ENCODE data around the gene MYL3. TPM values are rescaled to one million over a fixed set of nuclear protein-coding genes. Genes with fewer than 3 reads are reported as not detected.
A peak's percentile ranks its signal among the peaks of the same experiment; 100 is the strongest.

The MYL3 gene
- total RNA-seq, 1 donor from 2014 or later: 33.1 TPM

DNA sequence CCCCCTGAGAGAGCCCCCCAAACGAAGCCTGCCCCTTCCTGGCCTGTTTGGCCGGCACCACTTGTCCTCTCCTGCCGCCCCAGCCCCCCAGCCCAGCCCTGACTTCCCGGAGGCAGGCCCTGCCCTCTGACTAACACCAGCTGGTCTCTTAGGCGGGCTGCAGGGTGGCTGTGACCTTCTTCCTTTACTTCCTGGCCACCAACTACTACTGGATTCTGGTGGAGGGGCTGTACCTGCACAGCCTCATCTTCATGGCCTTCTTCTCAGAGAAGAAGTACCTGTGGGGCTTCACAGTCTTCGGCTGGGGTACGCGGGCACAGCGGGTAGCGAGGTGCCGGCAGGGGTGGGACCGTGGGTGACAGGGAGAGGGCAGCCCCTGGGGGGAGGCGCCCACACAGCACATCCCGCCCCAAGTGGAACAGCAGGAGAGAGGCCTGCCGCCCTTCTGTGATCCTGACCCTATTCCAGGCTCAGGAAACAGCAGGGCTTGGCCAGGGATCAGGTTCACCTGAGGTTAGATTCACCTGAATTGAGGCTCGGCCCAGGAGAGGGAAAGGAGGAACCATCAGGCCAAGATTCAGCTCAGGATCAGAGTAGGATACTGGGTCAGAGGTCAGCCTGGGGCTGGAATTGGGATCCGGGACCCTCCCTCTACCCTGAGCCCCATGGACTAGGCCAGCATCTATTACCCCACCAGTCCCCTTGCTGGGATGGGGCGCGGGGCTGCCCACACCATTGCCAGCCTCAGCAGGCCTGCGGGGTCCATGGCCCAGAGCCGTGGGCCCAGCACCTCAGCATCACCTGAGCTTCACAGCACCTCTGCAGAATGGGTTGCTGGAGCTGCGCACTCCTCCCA lies 36.1 kb upstream of the MYL3 start:
- peak; percentile 58 for DNase-seq

DNA sequence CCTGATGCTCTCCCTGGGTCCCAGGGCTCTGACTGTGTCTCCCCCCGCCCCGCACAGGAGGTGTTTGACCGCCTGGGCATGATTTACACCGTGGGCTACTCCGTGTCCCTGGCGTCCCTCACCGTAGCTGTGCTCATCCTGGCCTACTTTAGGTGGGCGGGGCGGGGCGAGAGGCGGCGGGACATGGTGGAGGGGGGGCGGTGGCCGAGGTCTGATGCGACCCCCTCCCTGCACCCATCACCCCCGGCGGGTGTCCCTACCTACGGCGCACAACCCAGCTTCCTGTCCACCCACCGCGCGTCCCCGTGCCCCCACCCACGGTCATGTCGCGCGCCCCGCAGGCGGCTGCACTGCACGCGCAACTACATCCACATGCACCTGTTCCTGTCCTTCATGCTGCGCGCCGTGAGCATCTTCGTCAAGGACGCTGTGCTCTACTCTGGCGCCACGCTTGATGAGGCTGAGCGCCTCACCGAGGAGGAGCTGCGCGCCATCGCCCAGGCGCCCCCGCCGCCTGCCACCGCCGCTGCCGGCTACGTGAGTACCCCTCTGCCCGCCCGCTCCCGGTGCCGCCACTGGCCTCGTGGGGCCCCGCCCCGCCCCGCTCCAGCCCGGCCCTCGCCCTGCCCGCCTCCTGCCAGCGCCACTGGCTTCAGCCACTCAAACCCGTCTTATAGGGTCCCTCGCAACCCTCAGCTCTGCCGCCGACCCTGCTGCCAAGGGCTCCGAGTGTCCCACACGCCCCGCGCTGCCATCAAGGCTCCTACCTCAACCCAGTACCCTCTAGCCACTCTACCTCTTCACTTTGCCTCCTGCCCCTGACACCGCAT lies 35.3 kb upstream of the MYL3 start:
- peak; percentile 87 for DNase-seq

GRCh38 chr3:46897829-46898320 lies 34.6 kb upstream of the MYL3 start:
- DNase-seq: no peak

- DNase-seq: no peak
Measured at GRCh38 chr3:46897031-46897430, 33.8 kb upstream of the MYL3 start.

- DNase-seq: no peak
Measured at GRCh38 chr3:46896386-46896785, 33.1 kb upstream of the MYL3 start.

GRCh38 chr3:46895761-46896160 lies 32.5 kb upstream of the MYL3 start:
- no peak for DNase-seq

DNA sequence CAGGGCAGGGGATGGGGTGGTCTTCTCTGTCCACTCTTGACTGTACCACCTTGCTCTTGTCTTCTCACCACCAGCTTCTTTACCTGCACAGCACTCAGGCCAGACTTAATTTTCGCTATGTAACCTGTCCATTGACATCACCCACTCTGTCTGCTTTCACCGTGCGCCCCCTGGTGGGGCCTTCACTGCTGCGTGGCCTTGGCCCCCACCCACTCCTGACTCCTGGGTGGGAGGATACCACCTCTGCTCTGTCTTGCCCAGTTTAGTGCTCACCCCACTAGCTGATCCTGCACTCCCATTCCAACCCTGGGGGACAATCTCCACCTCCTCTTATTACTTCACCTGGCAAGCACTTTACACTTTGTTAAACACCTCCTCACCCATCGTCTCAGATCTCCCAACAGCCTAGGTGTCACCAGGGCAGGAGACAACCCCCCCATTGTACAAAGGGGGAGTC lies 32.0 kb upstream of the MYL3 start:
- peak; percentile 77 for DNase-seq

DNA sequence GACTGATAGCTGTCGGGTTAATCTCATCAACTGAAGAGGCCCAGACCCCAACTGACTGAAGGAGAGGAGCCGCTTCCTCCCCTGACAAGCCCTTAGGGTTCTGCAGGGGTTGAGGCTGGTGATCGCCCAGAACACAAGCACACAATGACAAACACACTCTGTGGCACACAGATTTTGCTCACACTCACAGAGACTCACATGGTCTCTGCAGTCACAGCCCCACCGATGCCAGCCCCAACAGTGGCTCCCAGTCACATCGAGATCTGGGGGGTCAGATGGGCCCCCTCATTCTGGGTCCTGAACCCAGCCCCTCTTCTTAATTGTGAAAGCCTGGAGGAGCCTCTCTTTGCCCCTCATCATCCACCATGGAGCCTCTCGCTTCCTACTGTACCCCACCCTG lies 31.0 kb upstream of the MYL3 start:
- no peak for DNase-seq

DNA sequence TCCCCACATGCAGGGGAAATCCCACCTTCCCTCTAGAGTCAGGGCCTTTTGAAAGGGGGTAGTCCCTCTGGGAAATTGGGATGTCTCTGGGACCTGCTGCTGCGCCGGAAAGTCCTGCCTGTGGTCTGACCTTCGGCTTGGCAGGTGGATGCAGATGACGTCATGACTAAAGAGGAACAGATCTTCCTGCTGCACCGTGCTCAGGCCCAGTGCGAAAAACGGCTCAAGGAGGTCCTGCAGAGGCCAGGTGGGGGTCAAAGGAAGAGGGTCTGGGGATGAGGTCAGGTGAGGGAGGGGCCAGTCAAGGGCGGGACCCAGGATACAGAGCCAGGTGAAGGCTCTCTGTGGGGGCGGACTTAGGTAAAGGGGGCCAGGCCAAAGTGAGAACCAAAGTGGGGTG lies 30.5 kb upstream of the MYL3 start:
- no peak for DNase-seq

DNA sequence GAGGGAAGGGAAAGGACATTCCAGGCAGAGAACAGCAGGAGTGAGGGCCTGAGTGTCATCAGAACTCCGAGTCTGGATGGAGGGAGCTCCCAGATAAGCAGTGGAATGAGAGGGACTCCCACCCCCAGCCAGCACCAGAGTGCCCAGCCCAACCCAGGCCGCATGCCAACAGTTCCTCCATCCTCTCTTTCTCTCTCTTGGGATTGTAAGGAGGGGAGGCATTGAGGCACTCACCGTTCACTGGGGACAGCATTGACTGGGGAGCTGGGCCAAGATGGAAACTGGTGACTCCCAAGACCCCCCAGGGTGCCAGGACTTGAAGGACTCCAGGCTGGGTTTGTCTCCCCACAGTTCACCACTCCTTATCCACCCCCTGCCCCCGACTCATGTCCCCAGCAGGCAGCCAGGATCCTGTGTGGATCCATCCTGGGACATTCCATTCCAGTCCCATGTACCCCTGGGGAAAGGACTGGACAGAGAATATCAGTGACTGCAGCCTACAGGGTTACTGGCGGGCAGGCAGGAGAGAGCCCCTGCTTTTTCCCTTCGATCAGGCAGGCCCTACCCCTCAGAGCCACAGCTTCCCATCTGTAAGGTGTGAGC lies 30.0 kb upstream of the MYL3 start:
- DNase-seq: no peak

DNA sequence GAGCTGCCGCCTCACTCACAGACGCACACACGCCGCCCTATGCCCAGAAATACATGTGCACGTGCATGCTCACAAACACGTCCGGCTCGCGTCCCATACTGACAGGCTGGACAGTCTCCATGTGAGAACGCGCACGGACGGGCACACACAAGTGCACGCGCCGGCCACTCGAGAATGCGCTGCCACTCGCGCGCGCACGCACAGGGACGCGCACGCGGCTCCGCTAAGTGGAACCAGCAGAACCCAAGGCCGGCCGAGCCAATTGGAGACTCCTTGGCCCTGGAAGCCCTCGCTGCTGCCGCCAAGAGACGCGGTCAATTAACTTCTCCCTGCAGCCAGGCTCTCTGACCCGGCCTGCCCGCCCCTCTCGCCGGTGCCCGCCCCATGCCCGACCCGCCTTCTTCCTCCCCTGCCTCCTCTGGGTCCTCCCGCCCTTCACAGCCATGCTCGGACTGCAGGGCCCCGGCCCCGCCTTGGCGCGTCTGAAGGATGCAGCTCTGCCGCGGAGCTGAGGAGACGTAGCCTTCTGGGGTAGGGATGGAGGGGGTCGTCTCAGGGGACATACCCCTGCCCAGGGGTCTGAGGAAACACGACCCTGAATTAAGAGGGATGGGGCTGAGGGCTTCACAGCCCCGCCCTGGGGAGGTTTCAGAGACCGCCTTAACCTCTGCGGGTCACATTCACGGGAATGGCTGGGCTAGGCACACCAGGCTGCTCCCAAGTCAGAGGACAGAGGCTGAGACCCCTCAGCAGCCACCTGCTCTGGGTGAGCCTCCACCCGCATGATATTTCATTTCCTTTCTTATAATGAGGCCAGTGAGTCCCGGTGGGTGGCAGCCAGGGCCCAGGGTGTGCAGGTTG lies 29.3 kb upstream of the MYL3 start:
- peak; percentile 81 for DNase-seq

- no peak for DNase-seq
Measured at GRCh38 chr3:46891132-46891531, 27.9 kb upstream of the MYL3 start.

DNA sequence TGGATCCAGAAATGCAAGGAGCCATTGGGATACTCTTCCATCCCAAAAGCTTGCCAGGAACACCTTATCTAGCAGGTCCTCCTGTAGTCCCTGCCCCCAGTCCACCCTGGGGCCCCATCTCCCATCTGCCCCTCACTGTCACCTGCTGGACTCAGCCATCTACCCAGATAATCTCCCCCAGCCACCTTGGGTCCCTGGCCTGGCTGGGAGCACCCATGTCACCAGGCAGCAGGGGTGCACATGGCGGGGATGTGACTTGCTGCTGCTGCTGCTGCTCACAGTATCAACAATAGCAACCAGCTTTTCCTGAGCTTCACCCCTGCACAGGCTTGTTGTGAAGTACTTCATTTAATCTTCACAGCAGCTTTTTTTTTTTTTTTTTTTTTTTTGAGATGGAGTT lies 26.9 kb upstream of the MYL3 start:
- DNase-seq: no peak

DNA sequence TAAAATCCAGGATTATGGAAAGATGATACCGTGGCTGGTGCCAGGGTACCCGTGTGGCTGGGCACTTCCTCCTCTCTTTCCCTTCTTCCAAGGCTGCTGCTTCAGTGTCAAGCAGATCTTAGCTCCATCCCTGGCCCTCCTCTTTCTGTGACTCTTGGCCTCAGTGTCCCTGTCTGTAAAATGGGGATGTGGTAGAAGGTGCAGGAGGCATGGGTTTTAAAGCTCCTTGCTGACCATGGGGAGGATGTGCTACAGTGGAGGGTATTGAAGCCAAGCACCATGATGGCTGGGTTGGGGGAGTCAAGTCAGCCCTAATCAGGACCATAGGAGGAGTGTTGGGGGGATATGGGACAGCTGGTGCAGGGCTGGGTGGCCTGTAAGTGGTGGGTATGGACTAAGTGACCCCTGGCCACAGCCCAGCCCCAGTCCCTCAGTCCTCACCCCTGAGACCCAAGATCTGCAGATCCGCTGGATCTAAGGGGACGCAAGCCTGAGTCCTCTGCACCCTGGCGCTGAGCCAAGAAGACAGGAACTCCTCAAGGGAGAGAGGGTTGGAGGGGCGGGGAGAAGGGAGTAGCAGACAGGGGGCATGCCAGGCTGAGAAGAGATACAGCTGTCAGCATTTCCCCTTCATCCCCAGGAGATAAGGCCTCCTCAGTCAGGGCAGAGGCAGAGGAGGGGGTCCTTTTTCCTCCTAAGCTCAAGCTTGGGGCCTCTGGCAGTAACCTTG lies 26.3 kb upstream of the MYL3 start:
- DNase-seq: peak; percentile 64

DNA sequence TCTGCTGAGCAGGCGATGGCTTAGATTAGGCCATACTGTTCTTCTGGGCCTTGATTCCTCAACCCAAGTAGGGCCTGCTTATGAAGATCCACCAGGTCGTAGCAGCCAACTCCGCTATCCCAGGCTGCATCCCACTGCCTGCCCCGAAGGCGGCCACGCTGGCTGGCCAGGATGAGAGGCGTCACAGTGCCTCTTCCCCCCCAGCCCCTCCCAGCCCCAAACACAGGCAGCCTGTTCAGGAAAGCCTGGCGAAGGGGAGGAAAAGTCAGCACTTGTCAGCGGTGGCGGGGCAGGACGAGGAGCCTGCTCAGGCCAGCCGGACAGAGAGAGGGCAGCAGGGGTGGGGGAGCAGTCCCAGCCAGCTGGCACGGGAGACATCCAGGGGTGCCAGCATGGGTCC lies 25.5 kb upstream of the MYL3 start:
- peak; percentile 30 for DNase-seq

DNA sequence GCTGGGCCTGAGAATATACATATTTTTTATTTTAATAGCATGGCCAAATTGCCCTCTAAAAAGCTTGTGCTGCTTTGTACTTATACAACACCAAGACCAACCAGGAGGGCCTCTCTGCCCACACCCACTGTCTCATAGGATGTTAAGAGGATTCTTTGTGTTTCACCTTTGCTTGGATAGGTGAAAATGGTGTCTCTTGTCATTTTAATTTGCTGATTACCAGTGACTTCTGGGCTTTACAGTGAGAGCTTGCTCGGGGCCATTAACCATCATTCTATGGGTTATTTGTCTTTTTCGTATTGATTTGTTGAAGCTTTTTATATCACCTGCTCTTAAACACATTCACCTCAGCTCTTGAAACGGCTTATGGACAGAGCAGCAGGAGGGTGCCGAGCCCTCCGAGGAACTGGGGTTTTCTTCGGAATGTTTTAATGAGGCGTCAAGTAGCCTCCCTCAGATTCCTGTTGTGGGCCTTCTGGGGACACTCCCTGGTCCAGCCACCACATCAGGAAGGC lies 24.8 kb upstream of the MYL3 start:
- DNase-seq: no peak

- no peak for DNase-seq
Measured at GRCh38 chr3:46885612-46886011, 22.4 kb upstream of the MYL3 start.

GRCh38 chr3:46884929-46885328 lies 21.7 kb upstream of the MYL3 start:
- DNase-seq: no peak

DNA sequence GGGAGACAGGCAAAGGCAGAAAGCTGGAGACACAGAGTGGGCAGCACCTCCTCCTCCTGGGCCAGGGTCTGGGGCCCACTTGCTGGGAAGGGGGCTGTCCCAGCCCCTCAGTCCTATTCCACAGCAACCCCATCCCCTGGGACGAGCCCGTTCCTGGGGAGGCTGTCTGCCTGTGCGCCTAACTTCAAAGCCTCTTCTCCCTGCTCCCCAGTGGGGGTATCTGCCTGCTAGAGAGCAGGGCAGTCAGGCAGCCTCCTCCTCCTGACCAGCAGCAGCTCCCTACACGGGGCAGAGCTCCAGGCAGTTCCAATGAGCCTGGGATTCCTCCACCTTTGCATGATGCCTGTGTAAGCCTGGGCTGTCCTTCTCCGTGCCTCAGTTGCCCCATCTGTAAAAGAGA lies 21.2 kb upstream of the MYL3 start:
- no peak for DNase-seq

GRCh38 chr3:46883830-46884185 lies 20.6 kb upstream of the MYL3 start:
- no peak for DNase-seq

Data from tongue (tissue), 2 donors.